RWPE2 (cell line): ENCODE results near the gene KRT3.

Source experiments
- ATAC-seq: fragments of 200-7000 bp; cut with Tn5 transposase; 3 replicates; pipeline ENCODE4 v1.9.1; 2021; ENCODE audit warnings: low read depth
- DNase-seq: peaks from one replicate; pipeline ENCODE4 v3.0.0-alpha.2; 2020; ENCODE audit warnings: low spot score
- H3K27ac ChIP-seq: fragments of 450-650 bp; 2 replicates; pipeline ENCODE4 v1.5.1; 2017; ENCODE audit warnings: mild to moderate bottlenecking; ENCODE audit not compliant: poor library complexity, severe bottlenecking
- H3K27me3 ChIP-seq: fragments of 250-450 bp; sonication (Bioruptor Pico); 2 replicates; pipeline ENCODE4 v1.5.1; 2021; ENCODE audit warnings: mild to moderate bottlenecking, moderate library complexity; ENCODE audit not compliant: insufficient read depth, poor library complexity, severe bottlenecking
- H3K36me3 ChIP-seq: fragments of 250-450 bp; sonication (Bioruptor Pico); 2 replicates; pipeline ENCODE4 v1.5.1; 2020; ENCODE audit warnings: low read depth, mild to moderate bottlenecking, moderate library complexity
- H3K4me1 ChIP-seq: fragments of 250-450 bp; sonication (Bioruptor Pico); 2 replicates; pipeline ENCODE4 v1.5.1; 2021; ENCODE audit warnings: mild to moderate bottlenecking, moderate library complexity; ENCODE audit not compliant: insufficient read depth, poor library complexity, severe bottlenecking
- H3K4me3 ChIP-seq: fragments of 250-450 bp; sonication (Bioruptor Pico); 2 replicates; pipeline ENCODE4 v1.5.1; 2021; ENCODE audit warnings: mild to moderate bottlenecking, moderate library complexity; ENCODE audit not compliant: severe bottlenecking
- H3K9me3 ChIP-seq: fragments of 250-450 bp; sonication (Bioruptor Pico); 2 replicates; pipeline ENCODE4 v1.5.1; 2021; ENCODE audit warnings: mild to moderate bottlenecking, moderate library complexity; ENCODE audit not compliant: severe bottlenecking
- TF ChIP-seq, protein P1 (sequence below): fragments of 450-650 bp; IDR thresholded peaks from one replicate; pipeline ENCODE4 v1.5.1; 2017; ENCODE audit warnings: mild to moderate bottlenecking, moderate library complexity; ENCODE audit not compliant: poor library complexity, severe bottlenecking

The KRT3 gene

DNA sequence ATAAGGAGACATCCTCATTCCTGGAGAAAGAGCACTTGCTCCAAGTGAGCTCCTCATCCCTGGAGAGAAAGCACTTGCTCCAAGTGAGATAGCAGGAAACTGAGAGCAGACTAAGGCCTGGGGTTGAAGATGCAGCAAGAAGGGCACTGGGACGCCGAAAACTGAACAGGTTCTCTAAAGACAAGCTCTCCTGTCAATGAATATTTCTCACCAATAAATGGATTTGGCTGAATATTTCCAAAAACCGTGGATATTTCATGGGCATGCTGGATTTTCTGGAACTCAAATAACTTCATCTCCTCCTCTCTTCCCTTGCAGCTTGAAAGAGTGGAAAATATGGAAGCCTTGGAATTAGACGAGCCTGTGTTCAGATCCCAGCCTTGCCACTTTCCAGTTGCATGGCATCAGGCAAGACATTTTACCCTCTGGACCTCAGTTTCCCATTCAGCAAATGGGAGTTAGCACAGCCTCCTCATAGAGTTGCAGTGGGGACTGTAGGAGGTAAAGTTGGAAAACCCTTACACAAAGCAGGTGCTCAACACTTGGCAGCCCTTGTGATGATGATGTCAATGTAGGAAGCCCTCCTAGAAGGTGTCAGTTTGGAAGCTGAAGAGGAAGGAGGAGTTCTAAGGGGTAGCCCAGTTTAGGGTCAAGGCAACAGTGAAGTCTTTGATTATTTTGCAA lies 14.4 kb downstream of the KRT3 start:
- Histone ChIP-seq H3K4me3 (no peak overlapping the region), H3K4me1 (no peaks in the 10 kb centered on the region), H3K9me3 (no peaks in the 10 kb centered on the region), H3K36me3 (no peaks in the 10 kb centered on the region), H3K27ac (no peak overlapping the region), H3K27me3 (no peaks in the 10 kb centered on the region)
- ATAC-seq, result no peak
- DNase-seq, result no peak
- TF ChIP-seq, protein P1, sequence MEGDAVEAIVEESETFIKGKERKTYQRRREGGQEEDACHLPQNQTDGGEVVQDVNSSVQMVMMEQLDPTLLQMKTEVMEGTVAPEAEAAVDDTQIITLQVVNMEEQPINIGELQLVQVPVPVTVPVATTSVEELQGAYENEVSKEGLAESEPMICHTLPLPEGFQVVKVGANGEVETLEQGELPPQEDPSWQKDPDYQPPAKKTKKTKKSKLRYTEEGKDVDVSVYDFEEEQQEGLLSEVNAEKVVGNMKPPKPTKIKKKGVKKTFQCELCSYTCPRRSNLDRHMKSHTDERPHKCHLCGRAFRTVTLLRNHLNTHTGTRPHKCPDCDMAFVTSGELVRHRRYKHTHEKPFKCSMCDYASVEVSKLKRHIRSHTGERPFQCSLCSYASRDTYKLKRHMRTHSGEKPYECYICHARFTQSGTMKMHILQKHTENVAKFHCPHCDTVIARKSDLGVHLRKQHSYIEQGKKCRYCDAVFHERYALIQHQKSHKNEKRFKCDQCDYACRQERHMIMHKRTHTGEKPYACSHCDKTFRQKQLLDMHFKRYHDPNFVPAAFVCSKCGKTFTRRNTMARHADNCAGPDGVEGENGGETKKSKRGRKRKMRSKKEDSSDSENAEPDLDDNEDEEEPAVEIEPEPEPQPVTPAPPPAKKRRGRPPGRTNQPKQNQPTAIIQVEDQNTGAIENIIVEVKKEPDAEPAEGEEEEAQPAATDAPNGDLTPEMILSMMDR, result no peak

DNA sequence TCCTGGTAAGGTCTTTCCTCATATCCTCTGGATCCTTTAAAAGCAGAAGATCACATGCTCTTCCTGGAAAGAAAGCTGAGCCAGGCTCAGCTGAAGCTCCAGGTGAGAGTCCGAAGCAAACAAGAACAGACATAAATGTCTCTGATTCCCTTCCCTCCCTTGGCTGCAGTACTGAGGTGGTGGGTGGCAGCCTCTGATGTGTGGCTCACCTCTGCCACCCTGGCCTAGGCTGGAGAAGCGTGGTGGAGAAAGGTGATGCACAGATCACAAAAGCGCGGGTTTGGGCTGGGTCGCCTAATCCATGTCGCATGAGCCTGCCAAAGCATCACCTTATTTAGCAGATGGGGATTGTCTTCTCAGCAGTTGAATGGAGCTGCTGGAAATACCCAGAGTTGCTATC lies 16.0 kb downstream of the KRT3 start:
- Histone ChIP-seq H3K27ac (no peak overlapping the region), H3K9me3 (no peaks in the 10 kb centered on the region), H3K27me3 (no peaks in the 10 kb centered on the region), H3K4me3 (no peak overlapping the region), H3K4me1 (no peaks in the 10 kb centered on the region), H3K36me3 (no peaks in the 10 kb centered on the region)
- ATAC-seq (no peak), DNase-seq (no peak)
- TF ChIP-seq, protein P1, result no peak

DNA sequence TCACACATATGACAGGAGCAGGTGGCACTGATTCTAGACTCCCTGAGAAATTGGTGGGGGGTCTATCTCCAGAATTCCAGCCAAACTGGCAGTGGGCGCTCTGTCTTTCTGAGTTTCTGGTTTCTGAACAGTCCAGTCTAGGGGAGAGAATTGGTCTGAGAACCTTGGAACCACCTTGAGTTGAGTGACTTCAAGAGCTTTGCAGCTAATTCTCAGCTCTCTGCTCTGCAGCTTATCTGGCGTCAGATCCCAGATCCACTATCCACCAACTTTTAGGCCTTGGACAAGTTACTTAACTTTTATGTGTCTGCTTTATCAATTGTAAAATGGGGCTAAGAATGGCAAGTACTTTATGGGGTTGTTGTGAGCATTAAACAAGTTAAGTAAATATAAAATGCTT lies 17.1 kb downstream of the KRT3 start:
- no peak overlapping the region for H3K27ac ChIP-seq
- no peaks in the 10 kb centered on the region for H3K36me3 ChIP-seq
- no peak overlapping the region for H3K4me3 ChIP-seq
- no peak for ATAC-seq
- H3K9me3 ChIP-seq, result no peaks in the 10 kb centered on the region
- DNase-seq, result no peak
- peaks cover 6% of the 10 kb centered on the region for H3K27me3 ChIP-seq
- TF ChIP-seq, protein P1, result no peak
- H3K4me1 ChIP-seq, result no peaks in the 10 kb centered on the region

DNA sequence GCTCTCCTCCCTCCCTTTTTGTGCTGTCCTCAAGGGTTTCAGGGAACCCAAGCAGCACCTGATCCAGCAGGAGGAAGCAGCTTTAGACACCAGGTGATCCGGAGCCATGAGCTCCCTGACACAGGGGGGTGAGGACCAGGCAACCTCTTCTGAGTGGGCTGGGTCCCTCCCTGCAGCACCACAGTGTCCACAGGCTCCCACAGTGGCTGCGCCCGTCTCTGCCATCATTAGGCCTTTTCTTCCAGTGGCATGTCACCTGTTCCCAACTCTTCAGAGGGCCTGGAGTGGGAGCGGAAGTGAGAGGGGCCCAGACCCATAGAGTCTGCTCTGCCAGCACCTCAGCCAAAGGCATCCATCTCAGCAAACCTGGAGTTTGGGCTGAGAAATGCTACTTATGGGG lies 18.4 kb downstream of the KRT3 start:
- Histone ChIP-seq H3K27ac (no peak overlapping the region), H3K9me3 (no peaks in the 10 kb centered on the region), H3K36me3 (no peaks in the 10 kb centered on the region), H3K4me3 (no peak overlapping the region), H3K4me1 (no peaks in the 10 kb centered on the region), H3K27me3 (peaks cover 8% of the 10 kb centered on the region)
- TF ChIP-seq, protein P1, result no peak
- ATAC-seq (no peak), DNase-seq (no peak)

- Histone ChIP-seq H3K4me3 (no peak within 1 kb of the TSS), H3K27me3 (peaks cover 8% of the 10 kb centered on the region), H3K27ac (no peak within 1 kb of the TSS), H3K36me3 (no peaks in the 10 kb centered on the region), H3K9me3 (no peaks in the 10 kb centered on the region), H3K4me1 (no peaks in the 10 kb centered on the region)
- TF ChIP-seq, protein P1, result no peak
- DNase-seq (no peak), ATAC-seq (no peak)
Measured at GRCh38 chr12:52776913-52777395, 19.0 kb downstream of the KRT3 start, which contains the start of gene KRT76. KRT76 (minus strand) TSS chr12:52777345; CDS start chr12:52777291, 54 bp downstream.
